ENCODE data around the gene DMRT2.

DNA sequence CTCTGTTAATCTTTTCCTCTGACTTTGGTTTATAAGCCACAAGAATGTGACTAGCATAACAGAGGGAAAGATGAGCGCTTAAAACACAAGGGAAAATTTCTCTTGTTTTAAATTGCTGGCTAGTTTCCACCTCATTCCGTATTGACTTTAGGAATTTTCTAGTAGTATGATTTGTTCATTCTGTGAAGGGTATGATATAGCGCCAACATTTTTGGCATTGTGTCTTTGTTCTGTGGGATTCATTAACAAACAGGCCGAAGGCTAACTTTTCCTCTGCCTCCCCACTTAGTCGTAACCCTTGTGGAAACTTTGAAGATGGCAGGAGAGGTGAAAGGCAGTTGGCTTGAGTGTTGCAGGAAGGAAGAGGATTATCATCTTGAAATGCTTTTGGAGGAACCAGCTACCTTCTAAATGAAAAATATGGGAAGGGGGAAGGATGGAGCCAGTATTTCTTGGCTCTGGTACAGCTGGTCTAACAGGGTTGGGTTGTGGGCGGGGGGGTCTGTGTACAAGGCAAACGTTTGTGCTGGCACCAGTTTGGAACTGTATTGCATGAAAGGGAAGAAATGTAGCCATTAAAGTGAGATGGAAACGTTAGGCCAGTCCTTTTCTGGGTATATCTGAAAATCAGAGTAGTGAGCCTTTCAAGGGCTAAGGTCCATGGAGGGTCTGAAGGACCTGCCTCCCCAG is 21.5 kb upstream of the DMRT2 start:
- TF ChIP-seq, protein P1, sequence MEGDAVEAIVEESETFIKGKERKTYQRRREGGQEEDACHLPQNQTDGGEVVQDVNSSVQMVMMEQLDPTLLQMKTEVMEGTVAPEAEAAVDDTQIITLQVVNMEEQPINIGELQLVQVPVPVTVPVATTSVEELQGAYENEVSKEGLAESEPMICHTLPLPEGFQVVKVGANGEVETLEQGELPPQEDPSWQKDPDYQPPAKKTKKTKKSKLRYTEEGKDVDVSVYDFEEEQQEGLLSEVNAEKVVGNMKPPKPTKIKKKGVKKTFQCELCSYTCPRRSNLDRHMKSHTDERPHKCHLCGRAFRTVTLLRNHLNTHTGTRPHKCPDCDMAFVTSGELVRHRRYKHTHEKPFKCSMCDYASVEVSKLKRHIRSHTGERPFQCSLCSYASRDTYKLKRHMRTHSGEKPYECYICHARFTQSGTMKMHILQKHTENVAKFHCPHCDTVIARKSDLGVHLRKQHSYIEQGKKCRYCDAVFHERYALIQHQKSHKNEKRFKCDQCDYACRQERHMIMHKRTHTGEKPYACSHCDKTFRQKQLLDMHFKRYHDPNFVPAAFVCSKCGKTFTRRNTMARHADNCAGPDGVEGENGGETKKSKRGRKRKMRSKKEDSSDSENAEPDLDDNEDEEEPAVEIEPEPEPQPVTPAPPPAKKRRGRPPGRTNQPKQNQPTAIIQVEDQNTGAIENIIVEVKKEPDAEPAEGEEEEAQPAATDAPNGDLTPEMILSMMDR (IDR thresholded peaks at IDR 0.05; ENCODE audit: low read depth, low read length), result no peak
- no peak for TF ChIP-seq POLR2A (IDR thresholded peaks at IDR 0.05; ENCODE audit: extremely low read depth, insufficient read length)

Data from NB4 (cell line).